Stromal cell of bone marrow (primary cell): ENCODE measurements around the gene ZNF35.
"Not testable (repeated sequence)": the region's sequence is repeated elsewhere in the genome, so short reads cannot be mapped to it uniquely, and the experiment has no call there.

Experiments used
- DNase-seq: peaks from one replicate; pipeline ENCODE4 v3.0.0-alpha.2; 2012; ENCODE audit warnings: low read depth

ZNF35 gene

GRCh38 chr3:44648564-44649229 lies at the start of gene ZNF35:
TSS of gene ZNF35 (plus strand) at chr3:44648732. CDS start at chr3:44651068, 2,336 bp downstream.
- peak; percentile 83 for DNase-seq

- no peak for DNase-seq
These were observed 46.8 kb upstream of the ZNF35 start for GRCh38 chr3:44601749-44602148.

- DNase-seq = no peak
These were observed 35.9 kb upstream of the ZNF35 start for GRCh38 chr3:44612678-44613077.

- DNase-seq = peak; percentile 86
These were observed 23.6 kb upstream of the ZNF35 start, which contains the start of gene ZNF197 for GRCh38 chr3:44624749-44625480. TSS of gene ZNF197 (plus strand) at chr3:44625036. CDS start at chr3:44629155, 4,119 bp downstream.

DNA sequence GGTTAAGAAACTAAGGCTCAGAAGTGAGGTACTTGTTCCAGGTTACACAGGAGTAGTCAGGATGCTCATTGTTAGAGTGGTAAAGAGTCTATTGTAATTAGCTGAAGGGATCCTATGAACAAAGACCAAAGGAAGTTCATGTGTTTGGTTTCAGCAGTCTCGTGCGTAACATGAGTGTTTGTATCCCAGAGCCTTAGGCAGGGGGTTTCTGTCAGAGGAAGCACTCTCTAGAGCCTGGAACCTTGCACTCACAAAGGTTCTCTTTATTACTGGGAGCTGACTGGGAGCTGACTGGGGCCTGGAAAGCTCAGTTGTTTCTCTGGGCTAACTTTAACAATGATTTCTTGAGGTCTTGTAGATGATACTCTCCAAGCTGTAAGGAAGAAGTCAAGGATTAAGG lies 19.8 kb upstream of the ZNF35 start:
- DNase-seq = no peak

DNA sequence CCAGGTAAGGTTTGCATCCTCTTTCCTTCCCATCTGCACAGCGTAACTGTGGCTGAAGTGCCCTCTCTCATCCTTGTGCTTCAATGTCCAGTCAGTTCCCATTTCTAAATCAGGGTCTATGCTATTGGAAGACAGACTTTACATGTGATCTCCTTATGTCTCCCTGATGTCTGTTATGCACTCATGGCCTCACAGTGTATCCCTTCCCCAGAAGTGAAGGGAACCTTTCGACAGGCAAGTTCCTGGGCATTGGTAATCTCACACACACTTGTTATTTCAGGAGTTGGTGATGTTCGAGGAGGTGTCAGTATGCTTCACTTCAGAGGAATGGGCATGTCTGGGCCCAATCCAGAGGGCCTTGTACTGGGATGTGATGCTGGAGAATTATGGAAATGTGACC lies 16.3 kb upstream of the ZNF35 start:
- no peak for DNase-seq

DNA sequence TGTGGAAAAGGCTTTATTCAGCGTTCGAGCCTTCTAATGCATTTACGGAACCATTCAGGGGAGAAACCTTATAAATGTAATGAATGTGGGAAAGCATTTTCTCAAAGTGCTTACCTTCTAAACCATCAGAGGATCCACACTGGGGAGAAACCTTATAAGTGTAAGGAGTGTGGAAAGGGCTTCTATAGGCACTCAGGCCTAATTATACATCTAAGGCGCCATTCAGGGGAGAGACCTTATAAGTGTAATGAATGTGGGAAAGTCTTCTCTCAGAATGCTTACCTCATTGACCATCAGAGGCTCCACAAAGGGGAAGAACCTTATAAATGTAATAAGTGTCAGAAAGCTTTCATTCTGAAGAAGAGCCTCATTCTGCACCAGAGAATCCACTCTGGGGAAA lies 6.2 kb upstream of the ZNF35 start:
- DNase-seq = no peak

DNA sequence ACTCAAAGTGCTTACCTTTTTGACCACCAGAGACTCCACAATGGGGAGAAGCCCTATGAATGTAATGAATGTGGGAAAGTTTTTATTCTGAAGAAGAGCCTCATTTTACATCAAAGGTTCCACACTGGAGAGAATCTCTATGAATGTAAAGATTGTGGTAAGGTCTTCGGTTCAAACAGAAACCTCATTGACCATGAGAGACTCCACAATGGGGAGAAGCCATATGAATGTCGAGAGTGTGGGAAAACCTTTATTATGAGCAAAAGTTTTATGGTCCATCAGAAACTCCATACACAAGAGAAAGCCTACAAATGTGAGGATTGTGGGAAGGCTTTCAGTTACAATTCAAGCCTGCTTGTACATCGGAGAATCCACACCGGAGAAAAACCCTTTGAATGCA lies 5.5 kb upstream of the ZNF35 start:
- DNase-seq = no peak

DNA sequence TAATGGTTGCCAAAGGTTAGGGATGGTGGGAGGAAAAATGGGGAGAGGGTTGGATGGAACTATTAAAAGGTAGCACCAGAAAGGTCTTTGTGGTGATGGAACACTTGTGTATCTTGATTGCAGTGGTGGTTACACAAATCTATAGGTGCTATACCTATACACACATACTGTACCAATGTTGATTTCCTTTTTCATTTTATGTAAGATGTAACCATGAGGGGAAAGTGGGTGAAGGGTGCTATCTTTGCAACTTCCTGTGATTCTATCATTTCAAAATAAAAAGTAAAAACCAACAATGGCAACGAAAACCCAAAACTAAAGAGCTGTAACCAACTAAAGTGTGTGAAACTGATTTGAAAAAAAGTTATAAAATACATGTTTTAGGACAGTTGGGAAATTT lies 761 bp upstream of the ZNF35 start:
- no peak for DNase-seq

GRCh38 chr3:44649709-44650108 lies 1.2 kb downstream of the ZNF35 start:
- DNase-seq = no peak

DNA sequence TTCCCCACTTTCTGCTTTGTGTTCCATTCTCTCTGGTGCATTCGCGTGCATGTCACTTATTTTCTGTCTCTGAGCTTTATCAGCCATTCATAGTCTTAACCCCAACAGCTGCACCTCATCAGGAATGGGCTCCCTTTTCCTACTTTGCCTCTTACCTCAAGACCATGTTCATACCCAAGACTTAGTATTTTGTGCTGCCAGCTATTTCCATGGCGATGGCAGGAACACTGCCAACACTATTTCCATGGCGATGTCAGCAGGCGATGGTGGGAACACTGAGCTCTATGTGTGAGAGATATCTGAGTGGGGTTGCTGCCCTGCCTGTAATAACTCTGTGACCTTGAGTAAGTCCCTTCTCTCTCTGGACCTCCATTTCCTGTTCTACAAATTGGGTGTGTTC lies 5.5 kb downstream of the ZNF35 start:
- DNase-seq = no peak

GRCh38 chr3:44659015-44659414 lies 10.5 kb downstream of the ZNF35 start:
- DNase-seq = no peak

GRCh38 chr3:44659434-44659833 lies 10.9 kb downstream of the ZNF35 start:
- no peak for DNase-seq

- no peak for DNase-seq
These were observed 12.7 kb downstream of the ZNF35 start for GRCh38 chr3:44661189-44661588.

DNA sequence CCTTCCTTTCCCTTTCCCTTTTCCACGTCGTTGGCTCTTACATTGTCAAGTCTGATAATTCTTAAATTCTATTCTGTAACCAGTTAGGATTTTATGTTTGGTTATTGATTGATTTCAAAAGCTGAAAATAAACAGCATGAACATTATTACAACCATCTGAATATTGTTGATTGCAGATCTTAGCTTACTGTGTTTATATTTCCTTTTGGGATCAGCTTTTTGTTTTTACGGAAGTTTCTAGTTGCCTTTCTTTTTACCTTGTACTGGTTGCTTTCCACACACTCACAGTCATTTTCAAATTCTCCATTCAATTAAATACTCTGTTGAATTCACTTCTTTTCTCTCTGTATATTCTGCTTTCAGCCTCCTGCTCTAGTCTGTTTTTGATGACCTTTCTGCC lies 16.6 kb downstream of the ZNF35 start:
- no peak for DNase-seq

GRCh38 chr3:44666346-44666745 lies 17.8 kb downstream of the ZNF35 start:
- no peak for DNase-seq

DNA sequence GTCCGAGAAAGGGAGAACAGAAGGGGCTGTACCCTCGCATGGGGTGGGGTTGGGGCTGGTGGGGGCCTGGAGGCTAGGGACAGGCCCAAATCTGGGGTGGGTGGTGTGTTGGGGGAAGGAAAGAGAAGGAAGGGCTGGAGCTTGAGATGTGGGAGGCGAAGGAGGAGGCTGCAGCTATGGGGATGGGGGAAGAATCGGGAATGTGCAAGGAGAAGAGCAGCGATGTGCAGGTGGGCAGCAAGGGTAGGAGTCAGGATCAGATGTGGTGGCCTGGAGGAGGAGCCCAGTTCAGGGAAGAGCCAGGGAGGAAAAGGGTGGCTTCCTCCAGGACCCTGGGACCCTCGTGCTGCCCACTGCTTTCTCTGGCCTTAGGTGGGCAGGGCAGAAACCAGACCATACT lies 21.2 kb downstream of the ZNF35 start:
- no peak for DNase-seq

DNA sequence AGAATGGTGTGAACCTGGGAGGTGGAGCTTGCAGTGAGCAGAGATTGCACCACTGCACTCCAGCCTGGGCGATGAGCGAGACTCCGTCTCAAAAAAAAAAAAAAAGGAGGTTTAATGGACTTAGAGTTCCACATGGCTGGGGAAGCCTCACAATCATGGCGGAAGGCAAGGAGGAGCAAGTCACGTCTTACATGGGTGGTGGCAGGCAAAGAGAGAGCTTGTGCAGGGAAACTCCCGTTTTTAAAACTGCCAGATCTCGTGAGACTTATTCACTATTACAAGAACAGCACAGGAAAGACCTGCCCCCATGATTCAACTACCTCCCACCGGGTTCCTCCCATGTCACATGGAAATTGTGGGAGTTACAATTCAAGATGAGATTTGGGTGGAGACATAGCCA lies 24.9 kb downstream of the ZNF35 start:
- DNase-seq = not testable (repeated sequence)

- no peak for DNase-seq
These were observed 25.7 kb downstream of the ZNF35 start for GRCh38 chr3:44674211-44674610.

- DNase-seq = no peak
These were observed 30.1 kb downstream of the ZNF35 start for GRCh38 chr3:44678480-44679116.

GRCh38 chr3:44680921-44681455 lies 32.5 kb downstream of the ZNF35 start:
- no peak for DNase-seq

GRCh38 chr3:44682182-44682896 lies 33.8 kb downstream of the ZNF35 start:
- no peak for DNase-seq
